Caki2 (cell line): ENCODE data around the gene RPS28. TPM values are rescaled to one million over a fixed set of nuclear protein-coding genes. Genes with fewer than 3 reads are reported as not detected.
"Not testable (repeated sequence)": the region's sequence is repeated elsewhere in the genome, so short reads cannot be mapped to it uniquely, and the experiment has no call there.

ENCODE experiments used
- DNase-seq: peaks from one replicate; pipeline ENCODE4 v3.0.0-alpha.2; 2015; ENCODE audit warnings: low read depth
- in situ Hi-C: cut with HindIII; loops from 2 replicates; pipeline ENCODE4 v1.10.0; 2016; ENCODE audit warnings: low sequenced_read_pairs, low pct_unique_long_range_greater_than_20kb, mixed read lengths
- total RNA-seq: library from RNA; depleted of rRNA; stranded (reverse); fragments of >200 nt; shearing (Covaris generic); gene quantifications from 2 replicates; pipeline ENCODE4 v1.2.3, GENCODE V29; 2014; ENCODE audit warnings: low replicate concordance; rRNA removed

Gene RPS28
- total RNA-seq: 303 and 373 TPM in 2 replicates

GRCh38 chr19:8321067-8321985, at the start of gene RPS28, which contains the start of gene NDUFA7:
RPS28 (plus strand) TSS chr19:8321496; CDS start chr19:8321531, 35 bp downstream.
NDUFA7 (minus strand) TSS chr19:8321375; CDS start chr19:8321358, 17 bp downstream.
- in situ Hi-C loops: no loop called here
- peak; percentile 78 for DNase-seq

GRCh38 chr19:8276508-8276907, 44.8 kb upstream of the RPS28 start:
- in situ Hi-C loops, DNase-seq: not testable (repeated sequence)

- DNase-seq, in situ Hi-C loops: not testable (repeated sequence)
These were observed 30.0 kb upstream of the RPS28 start for GRCh38 chr19:8291337-8291736.

- in situ Hi-C loops: no loop called here
- no peak for DNase-seq
These were observed 19.0 kb upstream of the RPS28 start for GRCh38 chr19:8302357-8302691.

GRCh38 chr19:8302734-8303133, 18.6 kb upstream of the RPS28 start:
- DNase-seq: no peak
- in situ Hi-C loops: no loop called here

GRCh38 chr19:8304841-8305621, 16.3 kb upstream of the RPS28 start:
- in situ Hi-C loops: no loop called here
- peak; percentile 38 for DNase-seq

GRCh38 chr19:8305798-8306197, 15.5 kb upstream of the RPS28 start:
- in situ Hi-C loops: no loop called here
- no peak for DNase-seq

GRCh38 chr19:8306235-8307054, 14.9 kb upstream of the RPS28 start:
- in situ Hi-C loops: no loop called here
- no peak for DNase-seq

GRCh38 chr19:8307400-8307964, 13.8 kb upstream of the RPS28 start:
- in situ Hi-C loops: no loop called here
- no peak for DNase-seq

- in situ Hi-C loops: no loop called here
- peak; percentile 87 for DNase-seq
These were observed 13.1 kb upstream of the RPS28 start, which contains the start of gene CD320 for GRCh38 chr19:8307965-8308866. CD320 (minus strand) TSS chr19:8308358; CDS start chr19:8308290, 68 bp downstream.

GRCh38 chr19:8308891-8309291, 12.4 kb upstream of the RPS28 start:
- in situ Hi-C loops: no loop called here
- DNase-seq: no peak

GRCh38 chr19:8310342-8311055, 10.8 kb upstream of the RPS28 start:
- in situ Hi-C loops: no loop called here

GRCh38 chr19:8311461-8312260, 9.6 kb upstream of the RPS28 start:
- DNase-seq: no peak
- in situ Hi-C loops: no loop called here

More at GRCh38 chr19:8310342-8311055, 10.8 kb upstream of the RPS28 start:
- DNase-seq: no peak

- DNase-seq, in situ Hi-C loops: not testable (repeated sequence)
These were observed 6.2 kb upstream of the RPS28 start for GRCh38 chr19:8314981-8315640.
